Fibroblast of the conjunctiva (primary cell): ENCODE results near the gene NFASC.

ENCODE experiments used
- DNase-seq: peaks from one replicate; pipeline ENCODE4 v3.0.0-alpha.2; 2010; ENCODE audit warnings: low read depth

The NFASC gene

DNA sequence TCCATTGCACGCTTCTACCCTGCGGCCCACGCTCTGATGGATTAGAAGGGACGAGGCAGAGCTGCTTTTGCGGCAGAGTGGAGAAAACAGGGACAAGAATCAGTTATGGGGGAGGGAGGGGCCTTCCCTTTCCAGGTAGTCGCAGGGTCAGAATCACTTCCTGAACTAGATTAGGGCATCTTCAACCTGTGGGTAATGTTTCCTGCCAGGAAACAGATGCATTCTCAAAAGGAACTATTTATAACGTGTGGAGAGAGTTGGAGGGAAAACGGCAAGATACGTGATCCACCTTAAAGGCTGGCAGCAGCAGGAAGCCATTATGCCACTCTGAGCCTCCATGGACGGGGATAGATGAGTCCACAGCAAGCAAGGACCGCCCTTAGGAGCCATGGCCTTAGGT is 112.5 kb downstream of the NFASC start:
- no peak for DNase-seq

DNA sequence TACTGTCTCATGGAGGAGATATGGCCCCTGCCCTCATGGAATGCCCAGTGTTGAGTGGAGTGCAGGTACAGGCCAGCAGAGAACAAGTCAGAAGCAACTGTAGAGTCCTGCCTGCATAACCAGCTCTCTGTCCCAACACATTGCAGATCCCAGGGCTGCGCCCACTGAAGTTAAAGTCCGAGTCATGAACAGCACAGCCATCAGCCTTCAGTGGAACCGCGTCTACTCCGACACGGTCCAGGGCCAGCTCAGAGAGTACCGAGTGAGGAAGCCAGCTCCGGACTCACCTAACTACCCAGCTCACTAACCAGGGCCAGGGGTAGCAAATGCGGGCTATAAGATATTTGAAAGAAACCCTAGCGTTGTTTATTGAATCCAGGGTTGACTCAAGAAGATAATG is 113.2 kb downstream of the NFASC start:
- no peak for DNase-seq

DNA sequence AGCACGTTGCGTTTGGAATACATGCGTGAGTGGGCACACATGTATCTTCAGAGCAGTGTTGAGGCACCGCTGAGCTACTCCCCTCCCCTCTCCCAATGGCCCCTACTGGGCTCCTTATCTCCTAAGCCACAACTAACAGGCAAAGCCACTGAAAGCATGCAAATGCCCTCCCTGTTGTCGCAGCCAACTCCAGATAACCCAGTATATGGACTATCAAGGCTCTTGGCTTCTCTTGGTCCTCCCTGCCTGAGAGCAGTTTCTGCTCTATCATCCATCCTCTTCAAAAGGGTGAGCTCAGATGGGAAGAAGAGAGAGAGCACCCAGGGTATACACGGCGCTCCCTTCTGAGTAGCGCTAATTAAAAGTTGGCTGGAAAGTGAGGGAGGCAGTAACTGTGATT is 113.8 kb downstream of the NFASC start:
- no peak for DNase-seq

DNA sequence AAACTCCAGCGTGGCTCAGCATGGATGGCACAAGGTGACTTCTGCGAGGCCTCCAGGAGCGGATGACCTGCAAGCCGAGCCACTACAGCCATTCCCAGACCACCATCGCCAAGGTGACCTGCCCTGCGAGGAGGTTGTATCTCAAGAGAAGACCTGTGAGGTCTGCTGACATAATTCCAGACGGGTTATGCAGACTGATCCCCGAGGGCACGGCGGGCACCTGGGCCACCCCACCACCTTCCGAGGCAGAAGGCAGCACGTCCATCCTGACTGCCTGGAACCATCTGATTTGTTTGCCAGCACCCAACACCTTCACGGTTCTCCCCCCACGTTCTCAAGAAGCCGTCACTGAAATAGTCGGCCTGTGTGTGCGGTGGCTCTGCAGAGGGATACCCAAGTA is 115.5 kb downstream of the NFASC start:
- DNase-seq: no peak

DNA sequence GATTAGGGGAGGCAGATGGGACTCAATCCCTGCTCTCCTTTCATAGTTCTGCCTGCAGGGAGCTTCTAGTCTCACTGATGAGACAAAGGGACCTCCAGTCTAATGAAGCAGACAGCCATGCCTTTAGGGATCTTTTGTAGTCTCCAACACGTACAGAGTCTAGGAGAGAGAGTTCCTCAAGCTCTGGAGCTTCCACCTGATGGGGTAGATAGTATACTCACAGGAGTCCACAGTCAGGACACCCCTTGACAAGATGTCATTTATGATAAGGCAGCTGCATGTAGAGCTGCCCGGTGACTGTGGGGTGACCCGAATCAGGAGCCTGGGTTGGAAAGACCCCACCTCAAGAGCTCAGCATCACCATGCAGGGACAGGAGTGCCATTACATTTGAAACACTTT is 117.0 kb downstream of the NFASC start:
- no peak for DNase-seq

DNA sequence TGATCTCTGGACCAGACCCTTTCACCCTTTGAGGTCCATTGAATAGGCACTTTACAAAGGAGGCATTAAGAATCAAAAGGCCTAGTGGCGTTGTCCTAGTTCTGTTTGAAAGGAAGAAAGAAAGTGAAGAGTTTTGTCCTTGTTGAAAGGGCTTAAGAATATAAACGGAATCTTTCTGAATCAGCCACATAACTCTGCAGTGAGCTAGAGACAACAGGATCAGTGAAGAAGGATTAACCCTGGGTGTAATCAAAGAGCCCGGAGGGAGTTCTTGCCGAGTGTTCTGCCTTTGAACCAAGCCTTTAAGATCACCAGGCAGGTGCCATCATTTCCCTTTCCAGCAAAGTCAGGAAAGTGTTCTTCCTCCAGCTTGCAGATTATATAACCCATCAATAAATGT is 117.5 kb downstream of the NFASC start:
- DNase-seq: no peak

DNA sequence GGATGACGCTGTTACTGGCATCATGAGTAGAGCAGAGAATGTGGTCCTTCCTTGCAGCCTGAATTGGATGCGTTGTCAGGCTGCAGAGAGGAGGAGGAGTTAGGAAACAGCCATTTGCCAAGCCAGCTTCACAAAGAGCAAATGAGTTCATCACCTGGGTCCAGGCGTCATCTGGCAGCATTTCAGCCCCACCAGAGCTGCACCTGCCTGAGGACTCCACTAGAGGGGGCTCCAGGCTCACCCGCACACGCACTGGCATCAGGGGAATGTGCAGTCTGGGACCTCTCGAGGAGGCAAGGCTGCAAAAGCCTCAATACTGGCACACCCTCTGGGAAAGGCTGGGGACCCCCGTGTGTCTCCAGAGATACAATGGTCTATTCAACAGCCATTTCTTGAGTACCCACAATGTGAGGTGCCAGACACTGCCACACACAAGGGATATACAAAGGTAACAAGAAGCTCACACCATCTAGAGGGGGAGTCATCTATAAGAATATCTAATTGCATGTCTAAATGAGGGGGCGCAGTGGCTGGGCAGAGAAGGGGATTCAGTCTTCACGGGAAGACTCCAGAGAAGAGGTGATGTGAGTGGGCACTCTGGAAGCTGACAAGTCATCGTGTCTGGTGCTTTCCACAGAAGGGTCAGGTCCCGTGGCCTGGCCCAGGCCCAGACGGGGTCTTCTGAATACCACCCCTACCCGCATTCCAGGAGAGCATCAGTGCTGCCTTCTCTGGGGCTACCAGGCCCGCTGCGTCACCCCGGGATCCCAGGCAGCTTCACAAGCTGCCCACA is 118.8 kb downstream of the NFASC start:
- peak; percentile 42 for DNase-seq

DNA sequence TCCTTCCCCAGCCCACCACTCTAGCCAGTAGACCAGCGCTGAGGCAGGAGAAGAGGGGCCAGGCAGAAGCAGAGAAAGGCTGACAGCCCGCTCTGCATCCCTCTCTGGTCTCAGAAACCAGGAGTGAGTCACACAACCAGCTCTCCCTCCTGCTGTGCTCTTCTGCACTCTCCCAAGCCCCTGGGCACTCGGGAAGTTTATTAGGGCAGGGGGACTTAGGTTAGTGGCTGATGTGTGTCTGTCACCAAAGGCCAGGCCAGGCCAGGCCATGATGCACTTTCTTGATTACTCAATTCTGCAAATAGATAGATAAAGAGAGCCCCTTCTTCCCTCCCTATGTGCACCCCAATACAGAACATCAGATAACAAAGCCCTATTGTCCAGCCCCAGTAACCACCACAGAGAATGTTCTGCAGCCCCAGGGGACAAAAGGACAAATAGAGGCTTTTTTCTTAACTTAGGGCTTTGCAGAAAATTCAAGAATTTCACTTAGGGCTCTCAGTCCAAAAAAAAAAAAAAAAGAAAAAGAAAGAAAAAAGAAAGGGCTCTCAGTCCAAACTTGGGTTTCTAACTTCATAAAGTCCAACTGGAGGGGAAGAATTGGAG is 119.5 kb downstream of the NFASC start:
- no peak for DNase-seq

DNA sequence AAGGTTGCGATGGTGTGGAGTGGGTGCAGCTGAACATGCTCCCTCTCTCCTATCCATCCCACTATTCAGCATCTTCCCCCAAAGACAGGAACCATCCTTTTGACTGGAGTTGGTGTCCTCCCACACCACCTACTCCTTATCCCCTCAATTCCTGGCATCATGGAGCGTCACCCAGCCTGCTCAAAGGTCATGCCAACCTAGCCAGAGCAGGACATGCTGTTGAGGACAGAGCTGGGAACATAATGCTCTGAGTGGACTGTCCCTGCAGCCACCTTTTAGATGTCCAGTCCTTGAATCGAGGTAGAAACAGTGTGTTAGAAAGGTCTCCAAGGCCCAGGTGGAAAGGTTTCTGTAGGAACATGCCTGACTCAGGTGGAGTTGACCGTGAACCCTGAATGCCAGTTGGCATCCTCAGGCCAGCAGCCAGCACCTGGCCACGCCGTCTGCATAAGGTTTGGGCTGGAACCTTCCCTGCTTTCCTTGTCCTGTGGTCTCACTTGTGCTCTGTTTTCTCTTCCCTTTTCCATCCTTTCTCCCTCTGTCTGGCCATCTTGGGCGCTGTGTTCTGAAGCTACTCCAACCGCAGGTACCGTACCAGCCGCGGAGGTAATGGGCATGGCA is 120.2 kb downstream of the NFASC start:
- no peak for DNase-seq

DNA sequence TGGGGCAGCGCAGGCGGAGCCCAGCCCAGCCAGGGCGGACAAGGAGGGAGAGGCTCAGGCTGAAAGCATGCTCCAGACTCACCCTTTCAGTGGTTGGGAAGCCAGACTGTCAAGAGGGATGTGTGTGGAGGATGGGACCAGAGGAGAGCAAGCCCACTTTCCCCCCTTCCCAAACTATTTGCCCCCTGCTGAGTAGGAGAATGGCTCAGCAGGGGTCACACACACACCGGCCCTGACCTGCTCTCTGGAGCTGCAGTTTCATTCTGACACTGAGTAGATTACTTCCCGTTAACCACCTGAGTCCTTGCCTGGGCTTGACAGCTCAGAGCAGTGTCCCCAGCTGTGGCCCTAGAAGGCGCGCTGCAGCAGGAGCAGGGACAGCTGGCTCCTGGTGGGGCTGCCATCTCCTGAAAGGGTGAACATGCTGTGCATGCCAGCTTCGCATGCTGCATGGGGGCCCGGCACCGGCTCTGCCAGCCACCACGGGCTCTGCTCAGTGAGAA is 120.7 kb downstream of the NFASC start:
- no peak for DNase-seq

DNA sequence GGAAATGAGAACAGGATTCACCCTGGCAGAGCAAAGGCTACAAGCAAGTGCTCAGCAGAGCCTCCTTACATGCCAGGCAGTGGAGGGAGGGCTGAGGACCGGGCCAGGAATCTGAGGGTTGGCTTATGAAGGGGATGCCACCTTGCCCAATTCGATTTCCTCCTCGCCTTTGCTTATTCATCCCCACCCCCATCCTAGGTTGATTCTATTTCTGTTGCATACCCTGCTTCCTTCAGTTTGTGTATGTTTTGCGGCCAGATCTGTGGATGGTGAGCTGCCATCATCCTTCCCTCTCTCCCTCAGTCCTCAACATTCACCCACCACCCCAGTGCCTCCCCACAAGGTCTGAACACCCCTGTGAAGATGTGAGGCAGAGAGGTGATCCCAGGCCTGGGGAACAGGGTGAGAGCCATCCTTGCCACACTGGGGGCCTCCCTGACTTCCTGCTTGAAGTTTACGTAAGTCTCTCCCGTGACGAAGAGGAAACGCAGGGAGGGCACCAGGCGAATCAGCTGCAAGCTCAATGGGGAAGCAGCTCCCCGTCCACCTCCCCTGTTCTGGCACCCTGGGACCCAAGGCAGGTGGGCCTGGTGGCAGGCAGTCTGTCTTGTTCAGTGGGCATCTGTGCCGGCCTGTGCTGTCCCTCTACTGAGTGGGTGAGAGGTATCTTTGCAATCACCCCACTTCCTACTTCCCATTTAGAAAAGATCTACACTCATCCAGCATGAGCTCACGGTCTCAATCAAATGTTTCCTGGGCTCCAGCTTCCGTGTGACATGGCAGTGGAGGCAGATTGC is 121.7 kb downstream of the NFASC start:
- DNase-seq: no peak

DNA sequence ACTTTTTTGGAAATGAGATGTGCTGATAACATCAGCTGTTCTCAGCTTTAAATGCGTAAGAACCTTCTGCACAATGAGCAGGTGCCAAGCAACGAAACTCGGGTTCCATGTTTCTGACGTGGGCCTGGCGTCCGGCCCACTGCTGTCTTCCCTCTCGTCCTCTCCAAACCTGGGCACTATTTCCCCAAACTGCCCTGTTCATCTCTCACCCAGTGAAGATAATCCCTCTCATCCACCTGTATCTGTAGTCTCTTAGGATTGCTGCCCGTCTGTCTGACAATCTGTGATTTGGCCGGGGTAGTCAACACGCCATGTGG is 122.3 kb downstream of the NFASC start:
- no peak for DNase-seq

DNA sequence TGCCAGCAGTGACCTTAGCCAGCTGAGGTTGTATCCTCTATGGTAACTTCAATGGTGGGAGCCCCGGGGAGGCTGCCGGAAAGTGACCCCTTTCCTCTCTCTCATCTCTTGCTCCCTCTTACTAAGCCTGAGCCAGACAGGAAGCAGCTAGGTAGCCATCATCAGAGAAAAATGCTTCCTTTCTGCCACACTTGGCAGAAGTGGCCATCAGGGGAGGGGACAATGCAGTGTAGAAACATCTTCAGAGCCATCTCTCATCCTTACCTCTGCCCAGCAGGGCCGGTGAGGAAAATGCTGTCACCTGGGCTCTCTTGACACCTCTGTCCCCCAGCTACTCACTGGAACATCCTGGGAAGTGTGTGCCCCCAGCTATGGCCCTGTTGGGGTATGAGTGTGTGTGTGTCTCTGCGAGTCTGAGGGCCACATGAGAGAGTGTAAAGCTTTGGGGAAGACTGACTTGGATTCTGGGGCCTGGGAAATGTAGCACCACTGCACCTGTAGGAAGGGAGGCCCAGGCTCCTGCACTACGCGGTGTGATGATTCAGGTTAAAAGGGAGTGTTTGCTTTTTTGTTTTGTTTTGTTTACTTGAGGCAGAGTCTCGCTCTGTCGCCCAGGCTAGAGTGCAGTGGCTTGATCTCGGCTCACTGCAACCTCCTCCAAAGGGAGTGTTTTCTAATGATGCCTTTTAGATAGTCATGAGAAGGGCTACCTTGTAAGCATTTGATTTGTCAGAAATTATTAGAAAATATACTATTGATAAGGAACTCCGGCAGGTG is 123.6 kb downstream of the NFASC start:
- no peak for DNase-seq

DNA sequence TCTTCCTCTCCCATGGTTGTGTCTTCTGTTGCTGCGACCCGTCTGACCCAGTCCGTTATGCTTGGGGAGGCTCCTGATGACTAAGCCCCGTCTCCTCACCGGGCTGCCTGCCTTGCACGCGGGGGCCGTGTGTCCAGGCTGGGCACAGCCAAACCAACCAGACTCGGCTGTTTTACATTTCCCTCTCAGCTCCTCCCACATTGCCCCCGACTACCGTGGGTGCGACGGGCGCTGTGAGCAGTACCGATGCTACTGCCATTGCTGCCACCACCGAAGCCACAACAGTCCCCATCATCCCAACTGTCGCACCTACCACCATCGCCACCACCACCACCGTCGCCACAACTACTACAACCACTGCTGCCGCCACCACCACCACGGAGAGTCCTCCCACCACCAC is 126.3 kb downstream of the NFASC start:
- no peak for DNase-seq

DNA sequence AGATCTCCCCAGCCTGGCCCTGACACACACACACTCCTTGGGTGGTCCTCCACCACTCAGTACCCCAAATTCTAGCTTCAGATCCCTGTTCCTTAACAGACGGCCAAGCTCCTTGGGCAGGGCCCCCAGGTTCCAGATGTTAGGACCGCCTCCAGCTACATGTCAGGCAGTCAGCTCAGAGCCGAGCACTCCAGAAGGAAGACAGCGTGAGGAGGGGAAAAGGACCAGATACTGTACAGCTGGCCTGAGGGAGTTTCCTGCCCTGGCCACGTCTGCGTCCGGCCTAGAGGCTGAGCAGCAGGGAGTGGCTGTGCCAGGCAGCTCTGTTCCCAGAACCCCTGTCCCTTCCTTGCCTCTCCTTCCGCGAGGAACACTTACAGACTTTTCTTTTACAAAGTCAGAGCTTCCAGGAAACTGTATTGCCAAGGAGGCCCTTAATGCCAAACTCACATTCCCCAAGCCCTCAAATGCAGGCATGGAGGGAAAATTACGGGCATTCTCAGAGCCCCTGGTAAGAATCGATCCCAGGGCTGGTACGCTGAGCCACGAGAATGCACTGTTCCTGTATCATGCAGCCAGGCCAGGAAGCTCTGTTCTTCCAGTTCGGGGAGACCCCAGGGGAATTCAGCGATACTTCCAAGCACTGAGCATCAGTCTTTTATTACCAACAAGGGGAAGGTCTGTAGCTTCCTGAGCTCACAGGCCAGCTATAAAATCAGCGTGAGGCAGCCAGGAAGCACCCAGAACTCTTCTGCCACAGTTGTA is 127.1 kb downstream of the NFASC start:
- no peak for DNase-seq

DNA sequence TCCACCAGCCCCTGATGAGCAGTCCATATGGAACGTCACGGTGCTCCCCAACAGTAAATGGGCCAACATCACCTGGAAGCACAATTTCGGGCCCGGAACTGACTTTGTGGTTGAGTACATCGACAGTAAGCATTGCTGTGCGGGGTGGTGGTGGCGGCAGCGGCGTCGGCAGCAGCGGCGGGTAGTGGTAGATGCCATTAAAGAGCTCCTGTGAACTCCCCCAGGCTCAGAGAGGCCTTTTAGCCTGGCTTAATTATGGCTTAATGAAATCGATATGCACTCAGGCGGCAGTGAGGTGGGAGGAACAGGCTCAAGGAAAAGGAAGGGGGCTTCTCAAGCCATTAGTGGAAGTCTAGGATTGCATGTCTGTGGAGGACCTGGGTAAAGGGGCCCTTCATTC is 130.5 kb downstream of the NFASC start:
- no peak for DNase-seq

DNA sequence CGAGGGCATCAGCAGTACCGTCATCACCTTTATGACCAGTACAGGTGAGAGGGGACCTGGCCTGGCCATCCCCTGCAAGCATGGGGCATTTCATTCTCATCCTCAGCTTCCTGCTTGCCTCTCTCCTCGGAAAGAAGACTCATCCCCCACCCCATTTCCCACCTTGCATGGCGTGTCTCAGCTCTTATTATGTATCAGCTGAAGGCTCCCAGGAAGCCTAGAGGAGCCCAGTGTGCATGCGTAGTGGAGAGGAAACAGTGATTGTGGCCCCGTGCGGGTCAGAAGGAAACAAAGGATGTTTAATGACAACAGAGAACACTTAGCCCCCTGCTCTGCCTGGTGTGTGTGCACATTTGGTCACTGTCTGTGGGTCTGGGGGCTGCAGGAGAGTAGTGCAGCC is 132.0 kb downstream of the NFASC start:
- DNase-seq: no peak

DNA sequence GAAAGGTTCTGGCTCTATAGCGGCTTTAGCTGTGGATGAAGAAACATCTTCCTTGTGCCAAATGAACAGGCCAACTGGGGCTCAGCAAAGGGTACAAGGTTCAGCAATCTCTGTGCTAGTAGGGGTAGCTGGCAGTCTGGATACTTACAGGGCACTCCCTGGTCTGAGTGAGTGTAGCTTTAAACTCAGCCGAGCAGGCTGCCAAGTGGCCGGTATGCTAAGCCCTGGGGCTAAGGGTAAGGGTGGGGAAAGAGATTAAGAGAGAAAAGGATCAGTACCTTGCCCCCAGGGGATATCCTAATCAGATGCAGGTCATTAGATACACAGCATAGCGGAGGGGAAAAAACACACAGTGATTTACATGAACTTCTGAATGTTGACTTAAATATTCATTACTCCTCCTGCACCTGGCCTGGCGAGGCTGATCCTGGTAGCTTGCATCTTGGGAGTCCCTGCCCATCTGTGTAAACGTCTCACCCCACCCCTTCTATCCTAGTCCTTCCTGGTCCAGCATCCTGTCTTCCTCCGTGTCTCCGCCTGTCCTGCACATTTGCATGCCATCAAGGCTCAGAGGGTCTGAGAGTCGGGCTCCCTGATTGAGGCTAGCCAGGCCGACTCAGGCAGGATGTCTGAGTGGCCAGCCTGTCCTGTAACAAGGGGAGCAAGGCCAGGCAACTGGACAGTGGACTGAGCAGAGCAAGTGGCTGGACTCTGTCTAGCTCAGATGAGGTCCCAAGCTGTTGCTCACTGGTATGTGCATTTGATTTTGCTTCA is 132.9 kb downstream of the NFASC start:
- DNase-seq: no peak

DNA sequence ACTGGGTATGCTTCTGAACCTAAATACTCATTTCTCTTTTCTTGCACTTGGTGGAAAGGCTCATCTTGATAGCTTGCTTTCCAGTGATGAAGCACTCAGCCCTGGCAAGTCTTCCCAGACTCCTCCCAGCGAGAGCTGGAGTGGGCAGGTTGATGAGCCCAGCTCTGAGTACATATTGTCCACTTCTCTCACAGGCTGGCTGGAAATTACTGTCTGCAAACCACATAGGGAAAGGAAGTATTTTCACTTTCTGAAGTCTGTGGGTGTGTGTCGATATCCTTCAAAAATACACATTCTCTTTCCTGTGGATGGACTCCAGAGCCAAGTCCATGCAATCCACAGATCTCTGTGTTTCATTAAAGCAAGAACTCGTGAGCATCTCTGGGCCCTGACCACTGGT is 133.7 kb downstream of the NFASC start:
- DNase-seq: no peak

DNA sequence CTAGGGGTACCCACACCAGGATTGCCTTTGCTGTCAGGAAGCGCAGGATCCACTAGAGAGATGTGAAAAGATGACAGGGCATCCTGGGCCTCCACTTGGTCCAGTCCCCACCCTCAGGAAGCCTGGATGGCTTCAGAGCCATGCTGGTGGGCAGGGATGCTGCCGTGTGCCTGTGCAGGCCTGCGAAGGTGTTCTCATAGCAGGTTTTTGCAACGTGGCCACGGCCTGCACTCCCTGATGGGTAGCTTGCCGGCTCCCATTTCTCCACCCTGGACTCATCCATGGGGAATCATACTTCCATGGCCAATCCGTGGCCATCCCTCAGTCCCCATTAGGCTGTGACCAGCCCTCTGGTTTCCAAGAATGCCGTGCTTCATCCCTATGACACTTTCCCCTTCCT is 138.2 kb downstream of the NFASC start:
- DNase-seq: no peak
